Keratinocyte (primary cell): ENCODE results near the gene TLX2.

ENCODE experiments used
- EZH2 ChIP-seq: IDR thresholded peaks from one replicate; pipeline ENCODE4 v1.6.1; 2012; ENCODE audit warnings: inconsistent platforms, mild to moderate bottlenecking, low read length, moderate library complexity
- TF ChIP-seq, protein P1 (sequence below), 3 experiments: IDR thresholded peaks in 1 of 3; conservative IDR thresholded peaks in 1 of 3; optimal IDR thresholded peaks in 1 of 3; 2 replicates in 2 of 3; 3 replicates in 1 of 3; pipeline versions ENCODE3 to v1.5.1; 2011; ENCODE audit warnings: low read length in 3 of 3, mild to moderate bottlenecking in 3 of 3, moderate library complexity in 2 of 3, control low read depth in 1 of 3, inconsistent platforms in 1 of 3; ENCODE audit not compliant: insufficient read depth in 2 of 3; ENCODE audit errors: extremely low read depth in 1 of 3

DNA sequence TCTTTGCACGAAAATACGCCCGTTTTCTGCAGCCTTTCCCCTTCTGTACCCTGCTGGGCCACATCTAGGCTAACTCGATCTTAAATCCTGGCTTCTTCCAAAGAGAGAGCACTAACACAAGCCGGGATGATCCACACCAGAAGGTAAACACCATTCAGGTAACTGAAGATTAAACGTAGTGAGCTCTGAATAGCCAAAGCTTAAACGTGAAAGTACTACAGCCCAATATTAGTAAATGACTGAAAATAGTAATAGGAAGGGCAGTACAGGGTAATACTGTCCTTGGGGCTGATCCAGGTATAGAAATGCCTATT is 41.3 kb upstream of the TLX2 start:
- TF ChIP-seq EZH2, result no peak
- TF ChIP-seq, protein P1, sequence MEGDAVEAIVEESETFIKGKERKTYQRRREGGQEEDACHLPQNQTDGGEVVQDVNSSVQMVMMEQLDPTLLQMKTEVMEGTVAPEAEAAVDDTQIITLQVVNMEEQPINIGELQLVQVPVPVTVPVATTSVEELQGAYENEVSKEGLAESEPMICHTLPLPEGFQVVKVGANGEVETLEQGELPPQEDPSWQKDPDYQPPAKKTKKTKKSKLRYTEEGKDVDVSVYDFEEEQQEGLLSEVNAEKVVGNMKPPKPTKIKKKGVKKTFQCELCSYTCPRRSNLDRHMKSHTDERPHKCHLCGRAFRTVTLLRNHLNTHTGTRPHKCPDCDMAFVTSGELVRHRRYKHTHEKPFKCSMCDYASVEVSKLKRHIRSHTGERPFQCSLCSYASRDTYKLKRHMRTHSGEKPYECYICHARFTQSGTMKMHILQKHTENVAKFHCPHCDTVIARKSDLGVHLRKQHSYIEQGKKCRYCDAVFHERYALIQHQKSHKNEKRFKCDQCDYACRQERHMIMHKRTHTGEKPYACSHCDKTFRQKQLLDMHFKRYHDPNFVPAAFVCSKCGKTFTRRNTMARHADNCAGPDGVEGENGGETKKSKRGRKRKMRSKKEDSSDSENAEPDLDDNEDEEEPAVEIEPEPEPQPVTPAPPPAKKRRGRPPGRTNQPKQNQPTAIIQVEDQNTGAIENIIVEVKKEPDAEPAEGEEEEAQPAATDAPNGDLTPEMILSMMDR (optimal IDR thresholded peaks at IDR 0.05 in 1 of 3, IDR thresholded peaks at IDR 0.05 in 1 of 3, conservative IDR thresholded peaks at IDR 0.05 in 1 of 3; ENCODE audit: extremely low read depth in 1 of 3, insufficient read depth in 2 of 3, low read length in 3 of 3), result no peak
